Stimulated activated naive CD8-positive, alpha-beta T cell treated with anti-CD3 and anti-CD28 coated beads, Interleukin-15, Interleukin-2, amounts not matched to agents 100 ng/mL and 50 ng/mL, for 24 hours (primary cell): ENCODE results near the gene RSPRY1.
A peak's percentile ranks its signal among the peaks of the same experiment; 100 is the strongest.

Source experiments
- H3K27ac Mint-ChIP-seq: one replicate; pipeline ENCODE4 v1.8.0; 2021; ENCODE audit warnings: mild to moderate bottlenecking, mixed read lengths
- H3K27me3 Mint-ChIP-seq: one replicate; pipeline ENCODE4 v1.8.0; 2021; ENCODE audit warnings: mixed read lengths
- H3K36me3 Mint-ChIP-seq: one replicate; pipeline ENCODE4 v1.8.0; 2021; ENCODE audit warnings: low read depth, mixed read lengths
- H3K4me1 Mint-ChIP-seq: one replicate; pipeline ENCODE4 v1.8.0; 2021; ENCODE audit warnings: low read depth, mixed read lengths
- H3K4me3 Mint-ChIP-seq: one replicate; pipeline ENCODE4 v1.8.0; 2021; ENCODE audit warnings: mild to moderate bottlenecking, mixed read lengths
- H3K9me3 Mint-ChIP-seq: one replicate; pipeline ENCODE4 v1.8.0; 2021; ENCODE audit warnings: mixed read lengths

The RSPRY1 gene

GRCh38 chr16:57285379-57285778, 99.2 kb downstream of the RSPRY1 start:
- H3K27ac Mint-ChIP-seq = no peak overlapping the region
- no peaks in the 10 kb centered on the region for H3K9me3 Mint-ChIP-seq
- no peaks in the 10 kb centered on the region for H3K36me3 Mint-ChIP-seq
- peaks cover 11% of the 10 kb centered on the region for H3K4me1 Mint-ChIP-seq
- peak overlapping the region; percentile 67 for H3K4me3 Mint-ChIP-seq
- peaks cover 4% of the 10 kb centered on the region for H3K27me3 Mint-ChIP-seq

- H3K27me3 Mint-ChIP-seq = no peaks in the 10 kb centered on the region
- H3K27ac Mint-ChIP-seq = no peak overlapping the region
- H3K4me3 Mint-ChIP-seq = no peak overlapping the region
- peaks cover 6% of the 10 kb centered on the region for H3K4me1 Mint-ChIP-seq
- no peaks in the 10 kb centered on the region for H3K36me3 Mint-ChIP-seq
- no peaks in the 10 kb centered on the region for H3K9me3 Mint-ChIP-seq
These were observed 103.5 kb downstream of the RSPRY1 start for GRCh38 chr16:57289391-57290257.
